H9 (cell line): ENCODE measurements around the gene SLC19A1. TPM values are rescaled to one million over a fixed set of nuclear protein-coding genes. Genes with fewer than 3 reads are reported as not detected.
A peak's percentile ranks its signal among the peaks of the same experiment; 100 is the strongest.

Source experiments
- DNase-seq: peaks from one replicate; pipeline ENCODE4 v3.0.0-alpha.2; 2017
- H2AFZ ChIP-seq: one replicate; pipeline ENCODE4 v1.6.1; 2013; ENCODE audit warnings: mild to moderate bottlenecking, low read length, control low read depth, moderate library complexity
- H2AK5ac ChIP-seq: 2 replicates; pipeline ENCODE4 v1.6.1; 2013; ENCODE audit warnings: low read length, control low read depth, mixed read lengths; ENCODE audit not compliant: insufficient read length
- H2BK120ac ChIP-seq: one replicate; pipeline ENCODE4 v1.6.1; 2013; ENCODE audit warnings: low read depth, mild to moderate bottlenecking, low read length, control low read depth, inconsistent platforms; ENCODE audit not compliant: poor library complexity, severe bottlenecking
- H2BK12ac ChIP-seq: 2 replicates; pipeline ENCODE4 v1.6.1; 2013; ENCODE audit warnings: low read length, control low read depth, mixed read lengths, low read depth; ENCODE audit not compliant: insufficient read length
- H2BK15ac ChIP-seq: 2 replicates; pipeline ENCODE4 v1.6.1; 2013; ENCODE audit warnings: low read depth, low read length, control low read depth
- H2BK20ac ChIP-seq: one replicate; pipeline ENCODE4 v1.6.1; 2013; ENCODE audit warnings: low read depth, mild to moderate bottlenecking, low read length, control low read depth, inconsistent platforms; ENCODE audit not compliant: poor library complexity, severe bottlenecking
- H2BK5ac ChIP-seq: 2 replicates; pipeline ENCODE4 v1.6.1; 2013; ENCODE audit warnings: low read length, control low read depth, mixed read lengths; ENCODE audit not compliant: insufficient read length
- H3K14ac ChIP-seq: 2 replicates; pipeline ENCODE4 v1.6.1; 2013; ENCODE audit warnings: low read length, control low read depth; ENCODE audit not compliant: insufficient read depth
- H3K18ac ChIP-seq: 2 replicates; pipeline ENCODE4 v1.6.1; 2013; ENCODE audit warnings: low read depth, mild to moderate bottlenecking, mixed read lengths, low read length, control low read depth; ENCODE audit not compliant: insufficient read length
- H3K23ac ChIP-seq: 2 replicates; pipeline ENCODE4 v1.6.1; 2013; ENCODE audit warnings: low read length, control low read depth, mixed read lengths, low read depth; ENCODE audit not compliant: insufficient read length
- H3K23me2 ChIP-seq: 2 replicates; pipeline ENCODE4 v1.6.1; 2013; ENCODE audit warnings: low read depth, mild to moderate bottlenecking, mixed read lengths, low read length, control low read depth; ENCODE audit not compliant: insufficient read length, poor library complexity, severe bottlenecking
- H3K27ac ChIP-seq: 2 replicates; pipeline ENCODE4 v1.5.1; 2013; ENCODE audit warnings: low read length, control low read depth, mixed read lengths, low read depth; ENCODE audit not compliant: insufficient read length
- H3K27me3 ChIP-seq: 2 replicates; pipeline ENCODE4 v1.6.1; 2013; ENCODE audit warnings: low read length, control low read depth, inconsistent platforms; ENCODE audit not compliant: insufficient read depth
- H3K4ac ChIP-seq: 2 replicates; pipeline ENCODE4 v1.6.1; 2013; ENCODE audit warnings: low read depth, mild to moderate bottlenecking, control low read depth, inconsistent platforms, low read length, moderate library complexity
- H3K4me1 ChIP-seq: 2 replicates; pipeline ENCODE4 v1.6.1; 2013; ENCODE audit warnings: low read length, control low read depth, inconsistent platforms; ENCODE audit not compliant: insufficient read depth
- H3K4me2 ChIP-seq: 2 replicates; pipeline ENCODE4 v1.6.1; 2013; ENCODE audit warnings: low read length, control low read depth, mixed read lengths; ENCODE audit not compliant: insufficient read length, insufficient read depth
- H3K56ac ChIP-seq: 2 replicates; pipeline ENCODE4 v1.6.1; 2013; ENCODE audit warnings: low read depth, mild to moderate bottlenecking, mixed read lengths, low read length, control low read depth; ENCODE audit not compliant: insufficient read length
- H3K79me1 ChIP-seq: 2 replicates; pipeline ENCODE4 v1.6.1; 2013; ENCODE audit warnings: low read depth, mild to moderate bottlenecking, moderate library complexity, low read length, control low read depth, inconsistent platforms; ENCODE audit not compliant: insufficient read depth, poor library complexity, severe bottlenecking
- H3K79me2 ChIP-seq: 2 replicates; pipeline ENCODE4 v1.6.1; 2013; ENCODE audit warnings: low read length, control low read depth, inconsistent platforms; ENCODE audit not compliant: insufficient read depth
- H3K9ac ChIP-seq: 2 replicates; pipeline ENCODE4 v1.6.1; 2013; ENCODE audit warnings: low read length, control low read depth, mixed read lengths; ENCODE audit not compliant: insufficient read length; ENCODE audit errors: extremely low read depth
- H3K9me3 ChIP-seq: one replicate; pipeline ENCODE4 v1.6.1; 2013; ENCODE audit warnings: low read depth, low read length, inconsistent platforms; ENCODE audit not compliant: control insufficient read depth
- H3T11ph ChIP-seq: one replicate; pipeline ENCODE4 v1.6.1; 2013; ENCODE audit warnings: mild to moderate bottlenecking, low read length, control low read depth, inconsistent platforms
- H4K20me1 ChIP-seq: one replicate; pipeline ENCODE4 v1.6.1; 2013; ENCODE audit not compliant: control insufficient read depth, insufficient read length, insufficient read depth
- H4K5ac ChIP-seq: 2 replicates; pipeline ENCODE4 v1.6.1; 2013; ENCODE audit warnings: low read depth, mild to moderate bottlenecking, mixed read lengths, low read length, control low read depth; ENCODE audit not compliant: insufficient read length
- H4K8ac ChIP-seq: replicated peaks from 2 replicates; pipeline ENCODE4 v1.6.1; 2013; ENCODE audit warnings: low read length, control low read depth, mixed read lengths, low read depth; ENCODE audit not compliant: insufficient read length
- H4K91ac ChIP-seq: 2 replicates; pipeline ENCODE4 v1.6.1; 2013; ENCODE audit warnings: low read depth, mild to moderate bottlenecking, moderate library complexity, mixed read lengths, low read length, control low read depth; ENCODE audit not compliant: insufficient read length
- H3K27ac Mint-ChIP-seq, 3 experiments: 2 replicates in 2 of 3; 3 replicates in 1 of 3; pipeline ENCODE4 v1.8.0; 2020 to 2021; ENCODE audit warnings: mixed read lengths in 3 of 3, mild to moderate bottlenecking in 1 of 3, moderate library complexity in 1 of 3
- H3K27me3 Mint-ChIP-seq: 2 replicates; pipeline ENCODE4 v1.8.0; 2021; ENCODE audit warnings: low read depth, mild to moderate bottlenecking, moderate library complexity, mixed read lengths
- H3K36me3 Mint-ChIP-seq, 3 experiments: 2 replicates in 2 of 3; 3 replicates in 1 of 3; pipeline ENCODE4 v1.8.0; 2020 to 2021; ENCODE audit warnings: low read depth in 3 of 3, mixed read lengths in 3 of 3; ENCODE audit not compliant: insufficient read depth in 1 of 3
- H3K4me1 Mint-ChIP-seq, 2 experiments: 2 replicates each; pipeline ENCODE4 v1.8.0; 2020; ENCODE audit warnings: mixed read lengths in 2 of 2
- H3K4me3 Mint-ChIP-seq, 2 experiments: 2 replicates in 1 of 2; 3 replicates in 1 of 2; pipeline ENCODE4 v1.8.0; 2020 to 2021; ENCODE audit warnings: mild to moderate bottlenecking in 2 of 2, mixed read lengths in 2 of 2, moderate library complexity in 1 of 2
- H3K9me3 Mint-ChIP-seq, 2 experiments: 2 replicates in 1 of 2; 3 replicates in 1 of 2; pipeline ENCODE4 v1.8.0; 2020; ENCODE audit warnings: mild to moderate bottlenecking in 2 of 2, mixed read lengths in 2 of 2, moderate library complexity in 1 of 2
- WGBS: extraction: QIAGEN DNeasy Blood & Tissue Kit; methylation state at CpG from one replicate; pipeline ENCODE4 v1.1.7; 2013; ENCODE audit warnings: missing lambda C conversion rate, low lambda C conversion rate, mixed read lengths; ENCODE audit not compliant: insufficient read length; ENCODE audit errors: extremely low coverage; 5-methylcytosine and 5-hydroxymethylcytosine counted together
- total RNA-seq: library from RNA; stranded (reverse); gene quantifications from 2 replicates; pipeline ENCODE4 v1.2.1, GENCODE V29; 2021
- TF ChIP-seq, protein P1 (sequence below): fragments of 200-600 bp; sonication (generic); conservative IDR thresholded peaks from 3 replicates; pipeline ENCODE4 v1.8.0; 2021; ENCODE audit warnings: antibody characterized with exemption, mild to moderate bottlenecking

Gene SLC19A1
- total RNA-seq, 1 experiment from 2014 or later: 32.4 TPM

DNA sequence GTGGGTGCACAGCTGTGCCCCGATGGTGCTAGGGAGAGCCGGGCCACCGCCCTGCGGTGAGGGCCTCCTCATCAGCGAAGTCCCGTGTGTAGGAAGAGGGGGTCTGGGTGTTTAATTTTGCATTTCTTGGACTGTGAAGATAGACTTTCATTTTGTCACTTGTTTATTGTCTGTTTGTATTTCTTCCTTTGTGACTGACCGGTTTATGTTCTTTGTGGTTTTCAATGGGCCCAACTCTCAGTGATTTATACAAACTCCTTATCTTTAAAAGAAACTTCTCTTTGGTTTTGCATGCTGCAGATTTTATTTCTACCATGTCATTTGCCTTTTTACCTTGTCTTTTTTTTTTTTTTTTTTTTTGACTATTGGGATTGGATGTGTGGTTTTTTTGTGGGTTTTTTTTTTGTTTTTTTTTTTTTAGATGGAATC lies 72.1 kb downstream of the SLC19A1 start:
- H3K4me3 Mint-ChIP-seq: no peak overlapping the region
- no CpG with 5 or more reads among the region's 7 CpGs for WGBS
- H3K56ac ChIP-seq: no peak overlapping the region
- H3K9me3 Mint-ChIP-seq: peaks cover 0 to 2% of the 10 kb centered on the region in 2 experiments; a peak in 1 of 5 replicates
- H3K4me1 ChIP-seq: no peaks in the 10 kb centered on the region
- H4K91ac ChIP-seq: no peak overlapping the region
- H3K27ac ChIP-seq: no peak overlapping the region
- peak overlapping the region in 2 of 3 experiments; percentile 12 to 75; a peak in 4 of 7 replicates for H3K27ac Mint-ChIP-seq
- H4K8ac ChIP-seq: no peak overlapping the region
- no peak overlapping the region for H3K23ac ChIP-seq
- H3K4me1 Mint-ChIP-seq: peaks cover 8 to 14% of the 10 kb centered on the region in 2 experiments; a peak in 3 of 4 replicates
- H3K79me2 ChIP-seq: peaks cover 2% of the 10 kb centered on the region; the same call in 1 of the 2 replicates
- H2AFZ ChIP-seq: no peak overlapping the region
- no peak overlapping the region for H3K9ac ChIP-seq
- no peaks in the 10 kb centered on the region for H3K23me2 ChIP-seq
- TF ChIP-seq, protein P1, sequence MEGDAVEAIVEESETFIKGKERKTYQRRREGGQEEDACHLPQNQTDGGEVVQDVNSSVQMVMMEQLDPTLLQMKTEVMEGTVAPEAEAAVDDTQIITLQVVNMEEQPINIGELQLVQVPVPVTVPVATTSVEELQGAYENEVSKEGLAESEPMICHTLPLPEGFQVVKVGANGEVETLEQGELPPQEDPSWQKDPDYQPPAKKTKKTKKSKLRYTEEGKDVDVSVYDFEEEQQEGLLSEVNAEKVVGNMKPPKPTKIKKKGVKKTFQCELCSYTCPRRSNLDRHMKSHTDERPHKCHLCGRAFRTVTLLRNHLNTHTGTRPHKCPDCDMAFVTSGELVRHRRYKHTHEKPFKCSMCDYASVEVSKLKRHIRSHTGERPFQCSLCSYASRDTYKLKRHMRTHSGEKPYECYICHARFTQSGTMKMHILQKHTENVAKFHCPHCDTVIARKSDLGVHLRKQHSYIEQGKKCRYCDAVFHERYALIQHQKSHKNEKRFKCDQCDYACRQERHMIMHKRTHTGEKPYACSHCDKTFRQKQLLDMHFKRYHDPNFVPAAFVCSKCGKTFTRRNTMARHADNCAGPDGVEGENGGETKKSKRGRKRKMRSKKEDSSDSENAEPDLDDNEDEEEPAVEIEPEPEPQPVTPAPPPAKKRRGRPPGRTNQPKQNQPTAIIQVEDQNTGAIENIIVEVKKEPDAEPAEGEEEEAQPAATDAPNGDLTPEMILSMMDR: no peak
- peaks cover 7 to 47% (median 22%) of the 10 kb centered on the region in 3 experiments; a peak in 6 of 7 replicates for H3K36me3 Mint-ChIP-seq
- no peak overlapping the region for H3K14ac ChIP-seq
- no peak overlapping the region for H2BK20ac ChIP-seq
- peaks cover 14% of the 10 kb centered on the region for H3K79me1 ChIP-seq
- H2BK5ac ChIP-seq: no peak overlapping the region
- no peak overlapping the region for H2AK5ac ChIP-seq
- H3K27me3 Mint-ChIP-seq: no peaks in the 10 kb centered on the region; the same call in 1 of the 2 replicates
- no peak overlapping the region for H2BK15ac ChIP-seq
- no peak overlapping the region for H2BK120ac ChIP-seq
- H3K9me3 ChIP-seq: no peaks in the 10 kb centered on the region
- H4K20me1 ChIP-seq: no peaks in the 10 kb centered on the region
- no peak overlapping the region for H3K4ac ChIP-seq
- H3K18ac ChIP-seq: no peak overlapping the region
- no peak overlapping the region for H3K4me2 ChIP-seq
- H4K5ac ChIP-seq: no peak overlapping the region
- no peak for DNase-seq
- H3T11ph ChIP-seq: no peak overlapping the region
- no peaks in the 10 kb centered on the region for H3K27me3 ChIP-seq
- H2BK12ac ChIP-seq: no peak overlapping the region
